Tibial artery (tissue), 4 donors: ENCODE results near the gene SCAPER.
A peak's percentile ranks its signal among the peaks of the same experiment; 100 is the strongest.

ENCODE experiments used
- DNase-seq, 2 donors: peaks; one replicate each; pipeline ENCODE4 v3.0.0-alpha.2; 2019
- H3K27ac ChIP-seq, 2 donors: fragments of 200-600 bp; sonication (generic) in 1 of 2; 1 replicate in 1 of 2; 2 replicates in 1 of 2; pipeline ENCODE4 v1.5.1; 2018 to 2019; ENCODE audit warnings: mild to moderate bottlenecking in 1 of 2
- H3K27me3 ChIP-seq, 2 donors: fragments of 200-600 bp; sonication (generic) in 1 of 2; one replicate each; pipeline versions ENCODE4 v1.5.1 to v1.6.0; 2016 to 2019
- H3K36me3 ChIP-seq, 3 donors: fragments of 200-600 bp; sonication (generic) in 2 of 3; one replicate each; pipeline ENCODE4 v1.5.1; 2016 to 2019; ENCODE audit warnings: mild to moderate bottlenecking in 2 of 3
- H3K4me1 ChIP-seq, 4 donors: fragments of 200-600 bp; sonication (generic) in 2 of 4; 1 replicate in 3 of 4; 2 replicates in 1 of 4; pipeline ENCODE4 v1.5.1; 2016 to 2019
- H3K4me3 ChIP-seq, 2 donors: fragments of 200-600 bp; sonication (generic) in 1 of 2; 1 replicate in 1 of 2; 2 replicates in 1 of 2; pipeline ENCODE4 v1.5.1; 2018 to 2019; ENCODE audit warnings: mild to moderate bottlenecking in 2 of 2
- H3K9me3 ChIP-seq, 3 donors: fragments of 200-600 bp; sonication (generic) in 1 of 3; one replicate each; pipeline ENCODE4 v1.5.1; 2016 to 2019
- CTCF ChIP-seq, 2 experiments: fragments of 200-600 bp in 1 of 2; fragments of 450-650 bp in 1 of 2; IDR thresholded peaks; one replicate each; pipeline ENCODE4 v1.5.1; 2017 to 2019; ENCODE audit warnings: antibody characterized with exemption in 2 of 2, mild to moderate bottlenecking in 1 of 2, moderate library complexity in 1 of 2
- intact Hi-C: fragments of 100-400 bp; cut with DNase I; formaldehyde crosslinking; loops from one replicate; pipeline ENCODE4 v1.15.0; 2023; ENCODE audit warnings: low total_unique reads

SCAPER gene

GRCh38 chr15:76647612-76648011 is 257.5 kb downstream of the SCAPER start:
- intact Hi-C loops: no loop called here
- Histone ChIP-seq H3K27me3 (no peaks in the 10 kb centered on the region), H3K4me1 (no peaks in the 10 kb centered on the region), H3K27ac (no peak overlapping the region), H3K4me3 (no peak overlapping the region), H3K36me3 (peaks cover 0 to 18% (median 14%) of the 10 kb centered on the region in 3 donors), H3K9me3 (no peaks in the 10 kb centered on the region)
- DNase-seq: no peak
- TF ChIP-seq CTCF (IDR thresholded peaks at IDR 0.05): no peak

- no peak for TF ChIP-seq CTCF (IDR thresholded peaks at IDR 0.05)
- no peaks in the 10 kb centered on the region for H3K9me3 ChIP-seq
- H3K4me1 ChIP-seq: no peaks in the 10 kb centered on the region
- DNase-seq: no peak
- H3K27ac ChIP-seq: no peak overlapping the region
- intact Hi-C loops: no loop called here
- peaks cover 0 to 14% (median 11%) of the 10 kb centered on the region in 3 donors for H3K36me3 ChIP-seq
- H3K4me3 ChIP-seq: no peak overlapping the region
- no peaks in the 10 kb centered on the region for H3K27me3 ChIP-seq
Observed at GRCh38 chr15:76644646-76645045, 260.5 kb downstream of the SCAPER start.

- intact Hi-C loops: no loop called here
- Histone ChIP-seq H3K4me3 (no peak overlapping the region), H3K4me1 (no peaks in the 10 kb centered on the region), H3K36me3 (peaks cover 0 to 8% (median 4%) of the 10 kb centered on the region in 3 donors), H3K27me3 (no peaks in the 10 kb centered on the region), H3K9me3 (no peaks in the 10 kb centered on the region), H3K27ac (no peak overlapping the region)
- DNase-seq: no peak
- TF ChIP-seq CTCF (IDR thresholded peaks at IDR 0.05): peak in 1 of 2 experiments; percentile 4
Observed at GRCh38 chr15:76642671-76643070, 262.5 kb downstream of the SCAPER start.

- Histone ChIP-seq H3K9me3 (peaks cover 0 to 9% (median 0%) of the 10 kb centered on the region in 3 donors), H3K4me1 (peaks cover 0 to 18% (median 3%) of the 10 kb centered on the region in 4 donors), H3K4me3 (no peak overlapping the region), H3K27ac (no peak overlapping the region), H3K36me3 (peaks cover 0 to 5% (median 0%) of the 10 kb centered on the region in 3 donors), H3K27me3 (no peaks in the 10 kb centered on the region)
- no peak for DNase-seq
- TF ChIP-seq CTCF (IDR thresholded peaks at IDR 0.05): no peak
- intact Hi-C loops: no loop called here
Observed at GRCh38 chr15:76637166-76637565, 268.0 kb downstream of the SCAPER start.

GRCh38 chr15:76636059-76636458 is 269.1 kb downstream of the SCAPER start:
- intact Hi-C loops: no loop called here
- Histone ChIP-seq H3K36me3 (peaks cover 0 to 5% (median 0%) of the 10 kb centered on the region in 3 donors), H3K4me1 (peaks cover 0 to 18% (median 3%) of the 10 kb centered on the region in 4 donors), H3K4me3 (no peak overlapping the region), H3K9me3 (peaks cover 0 to 9% (median 0%) of the 10 kb centered on the region in 3 donors), H3K27me3 (no peaks in the 10 kb centered on the region), H3K27ac (peak overlapping the region in 1 of 2 donors; percentile 37)
- no peak for TF ChIP-seq CTCF (IDR thresholded peaks at IDR 0.05)
- DNase-seq: no peak

GRCh38 chr15:76626611-76627010 is 278.5 kb downstream of the SCAPER start:
- Histone ChIP-seq H3K27ac (no peak overlapping the region), H3K27me3 (no peaks in the 10 kb centered on the region), H3K4me3 (no peak overlapping the region), H3K36me3 (peaks cover 0 to 7% (median 0%) of the 10 kb centered on the region in 3 donors), H3K4me1 (no peaks in the 10 kb centered on the region), H3K9me3 (no peaks in the 10 kb centered on the region)
- intact Hi-C loops: no loop called here
- DNase-seq: no peak
- no peak for TF ChIP-seq CTCF (IDR thresholded peaks at IDR 0.05)
